Stimulated activated CD8-positive, alpha-beta memory T cell treated with anti-CD3 and anti-CD28 coated beads, Interleukin-4, amount 100 ng/mL, for 1 hour (primary cell): ENCODE results near the gene ADAM12.

Experiments
- DNase-seq, 2 donors: peaks; one replicate each; pipeline ENCODE4 v3.0.0-alpha.2; 2020; ENCODE audit warnings: low read depth in 2 of 2, low spot score in 1 of 2

The ADAM12 gene

DNA sequence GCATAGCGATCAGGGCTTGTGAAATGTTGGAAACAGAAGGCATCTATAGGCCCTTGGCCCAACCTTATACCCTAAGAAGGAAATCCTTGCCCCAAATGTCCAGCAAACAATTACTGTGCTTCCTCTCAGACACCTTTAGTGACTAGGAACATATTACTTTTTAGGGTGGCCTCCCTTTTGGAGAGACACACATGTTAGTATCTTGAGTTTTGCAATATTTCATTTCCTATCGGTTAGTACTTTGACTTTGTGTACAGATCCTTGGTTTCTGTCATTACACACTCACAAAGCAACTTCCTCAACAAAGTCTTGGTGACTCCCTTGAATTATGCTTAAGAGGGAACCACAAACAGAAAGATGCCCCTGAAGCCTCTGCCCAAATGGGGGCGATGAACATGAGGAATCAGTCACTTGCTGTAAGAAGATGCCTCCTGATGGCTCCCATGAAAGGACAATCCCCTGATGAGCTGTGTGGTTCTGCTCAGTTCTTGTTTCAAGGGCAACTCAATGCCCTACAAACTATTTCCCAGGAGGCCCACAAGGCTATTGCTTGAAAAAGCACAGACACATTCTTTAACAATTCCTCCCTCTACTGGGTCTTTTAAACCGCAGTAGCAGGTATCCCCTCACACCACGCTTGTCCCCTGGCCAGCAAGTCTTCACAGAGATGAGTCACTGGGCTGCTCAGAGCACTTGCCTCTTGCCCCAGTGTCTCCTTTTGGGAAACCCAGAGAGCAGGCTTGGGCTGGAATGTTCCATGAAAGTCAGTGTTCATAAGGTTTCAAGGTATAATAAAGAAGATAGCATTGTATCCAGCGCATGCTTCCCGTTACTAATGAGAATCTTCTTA, 295.7 kb downstream of the ADAM12 start:
- DNase-seq: no peak

DNA sequence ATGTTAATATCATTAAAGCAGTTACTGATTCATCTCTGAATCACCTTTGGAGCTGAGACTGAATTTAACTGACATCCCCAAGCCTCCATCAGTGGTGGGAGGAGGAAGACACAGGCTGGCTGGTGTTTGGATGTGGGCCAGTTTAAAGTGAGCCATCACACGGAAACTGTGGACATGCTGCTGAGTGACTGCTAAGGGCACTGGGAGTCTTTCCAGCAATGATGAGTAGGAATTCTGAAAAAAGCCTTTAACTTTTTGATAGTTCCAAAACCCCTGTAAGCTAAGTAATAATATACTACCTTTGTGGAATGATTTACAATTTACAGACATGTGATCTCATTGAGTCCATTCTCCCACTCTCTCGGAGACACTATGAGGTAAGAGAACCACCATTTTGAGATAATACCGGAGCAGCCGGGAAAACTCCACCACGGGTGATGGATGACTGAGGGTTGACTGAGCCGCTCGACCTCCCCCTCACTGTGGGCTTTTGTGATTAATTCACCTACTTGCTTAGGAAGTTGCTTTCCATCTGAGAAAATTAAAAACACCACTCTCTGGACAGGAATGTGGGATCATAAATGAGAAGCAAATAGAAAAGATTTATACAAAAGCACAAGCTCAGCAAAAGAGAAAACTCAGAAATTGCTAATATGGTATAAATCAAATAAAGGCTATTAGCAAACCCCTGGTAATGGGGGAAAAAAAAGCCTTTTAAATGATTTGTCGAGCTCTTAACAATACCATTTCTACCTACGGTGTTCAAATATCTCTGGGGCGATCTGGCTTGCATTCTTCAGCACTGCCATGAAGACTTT, 297.2 kb downstream of the ADAM12 start:
- DNase-seq: no peak

DNA sequence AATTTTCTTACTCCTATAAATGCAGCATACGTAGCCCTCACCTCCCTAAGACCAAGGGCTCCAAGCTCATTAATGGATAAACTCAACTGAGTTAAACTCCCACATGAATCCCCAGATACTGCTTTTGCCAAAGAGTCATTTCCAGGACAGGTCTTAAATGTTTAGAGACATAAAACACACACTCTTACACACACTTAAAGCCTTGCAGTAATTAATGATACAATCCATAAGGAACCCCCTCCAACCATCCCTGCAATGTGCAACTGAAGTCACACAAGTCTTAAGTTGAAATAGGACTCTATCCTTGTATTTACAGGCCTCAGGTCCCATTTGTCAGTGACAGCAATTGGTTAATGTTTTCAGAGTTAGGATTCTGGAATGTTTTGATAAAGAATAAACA, 297.8 kb downstream of the ADAM12 start:
- no peak for DNase-seq

DNA sequence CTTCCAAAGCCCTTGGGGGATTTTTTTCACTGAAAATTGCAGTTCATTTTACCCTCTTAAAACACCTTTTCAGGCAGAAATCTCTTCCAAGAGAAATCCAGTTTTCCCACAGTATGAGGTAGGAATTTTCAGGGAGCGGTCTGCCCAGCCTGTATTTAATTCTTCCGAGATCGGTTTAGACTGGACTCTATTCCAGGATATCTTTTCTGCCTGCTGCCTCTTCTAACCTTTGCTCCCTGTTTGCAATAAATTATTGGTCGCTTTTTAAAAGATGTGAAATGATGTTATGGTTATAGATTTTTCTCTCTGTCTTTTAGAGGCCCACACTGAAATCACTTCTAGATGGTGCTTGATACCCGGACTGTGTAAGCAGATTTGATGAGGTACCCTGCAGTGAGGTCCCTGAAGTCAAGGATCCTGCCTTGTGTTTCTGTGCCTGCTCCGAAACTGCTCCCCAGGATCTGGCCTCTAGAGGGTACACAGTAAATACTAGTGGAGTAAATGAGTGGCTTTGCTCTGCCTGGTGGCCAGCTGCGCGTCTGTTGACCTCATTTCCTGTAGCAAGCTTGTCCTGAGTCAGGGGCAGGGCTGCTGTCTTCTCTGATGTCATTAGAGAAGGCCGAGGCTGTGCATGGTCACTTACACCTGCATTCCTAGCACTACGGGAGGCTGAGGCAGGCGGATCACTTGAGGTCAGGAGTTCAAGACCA, 300.3 kb downstream of the ADAM12 start:
- DNase-seq: no peak

DNA sequence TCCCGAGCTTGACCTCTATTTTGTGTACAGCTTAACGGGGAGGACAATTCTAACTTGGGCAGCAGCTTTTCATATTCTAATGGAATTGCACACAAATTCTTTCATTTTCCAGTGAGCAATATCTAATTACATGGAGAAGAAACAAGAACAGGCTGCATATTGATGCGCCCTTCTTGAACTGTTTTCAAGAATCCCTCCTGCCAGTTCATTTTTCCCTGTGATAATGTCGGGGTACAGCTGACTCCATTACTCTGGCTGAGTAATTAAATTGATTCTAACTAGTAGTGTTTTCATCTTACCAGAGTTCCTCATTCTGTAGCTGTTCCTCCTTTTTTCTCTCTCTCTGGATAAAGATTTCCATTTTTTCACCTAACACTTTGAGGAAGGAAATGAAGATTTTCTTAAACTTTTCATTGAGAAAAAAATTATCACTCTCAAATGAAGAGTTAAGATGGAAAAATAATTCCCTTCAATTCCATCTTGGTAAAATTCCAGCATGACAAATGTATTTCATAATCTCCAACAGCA, 301.1 kb downstream of the ADAM12 start:
- no peak for DNase-seq

DNA sequence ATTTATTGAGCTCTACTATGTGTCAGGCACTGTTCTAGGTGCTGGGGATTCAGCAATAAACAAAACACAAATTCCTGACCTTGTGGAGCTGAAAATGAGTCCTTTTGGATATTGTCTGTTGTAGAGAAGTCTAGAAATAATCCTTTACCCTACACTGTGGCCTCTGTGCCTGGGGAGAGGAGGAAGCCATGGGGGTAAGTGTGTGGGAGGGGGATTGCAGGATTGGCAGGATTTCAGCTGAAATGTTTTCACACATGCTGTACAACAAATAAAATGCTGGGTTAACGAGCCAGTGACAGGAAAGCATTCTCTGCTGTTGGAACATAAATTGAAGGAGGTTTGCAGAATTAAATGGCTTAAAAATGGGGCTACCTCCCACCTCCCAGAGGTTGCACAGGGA, 302.5 kb downstream of the ADAM12 start:
- no peak for DNase-seq

DNA sequence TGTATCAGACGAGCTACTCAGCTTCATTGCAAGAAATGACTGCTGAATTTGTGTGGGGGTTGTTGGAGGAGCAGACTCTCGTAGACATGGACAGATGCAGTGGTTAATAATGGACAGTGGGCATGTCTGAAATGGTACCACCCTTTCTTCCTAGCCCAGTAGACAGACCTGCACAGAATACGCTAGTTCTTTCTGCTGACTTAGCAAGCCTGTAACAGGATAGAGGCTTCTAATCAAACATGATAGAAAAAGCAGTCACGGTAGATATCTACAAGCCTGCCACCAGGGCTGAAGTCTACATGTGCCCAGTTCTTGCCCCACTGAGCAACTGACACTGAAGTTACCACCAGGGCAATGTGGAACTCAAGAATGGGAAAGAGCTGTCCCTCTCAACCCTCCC, 303.9 kb downstream of the ADAM12 start:
- no peak for DNase-seq

DNA sequence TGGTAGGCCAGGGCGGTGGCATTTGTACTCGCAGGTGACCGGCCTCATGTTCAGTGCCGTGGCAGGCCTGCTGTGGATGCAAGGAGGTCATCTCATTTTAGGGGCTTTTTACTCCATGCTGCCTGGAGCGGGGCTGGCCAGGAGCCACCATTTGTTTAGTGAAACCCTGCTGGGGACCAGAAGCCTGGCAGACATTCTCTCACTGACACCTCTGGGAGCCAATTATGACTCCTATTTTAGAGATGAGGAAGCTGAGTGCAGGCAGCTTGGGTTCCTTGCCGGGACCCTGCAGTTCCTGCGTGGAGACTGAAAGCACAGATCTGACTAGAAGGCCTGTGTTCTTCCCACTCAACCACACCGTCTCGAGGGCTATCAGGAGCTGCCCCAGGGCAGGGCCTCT, 305.3 kb downstream of the ADAM12 start:
- no peak for DNase-seq

DNA sequence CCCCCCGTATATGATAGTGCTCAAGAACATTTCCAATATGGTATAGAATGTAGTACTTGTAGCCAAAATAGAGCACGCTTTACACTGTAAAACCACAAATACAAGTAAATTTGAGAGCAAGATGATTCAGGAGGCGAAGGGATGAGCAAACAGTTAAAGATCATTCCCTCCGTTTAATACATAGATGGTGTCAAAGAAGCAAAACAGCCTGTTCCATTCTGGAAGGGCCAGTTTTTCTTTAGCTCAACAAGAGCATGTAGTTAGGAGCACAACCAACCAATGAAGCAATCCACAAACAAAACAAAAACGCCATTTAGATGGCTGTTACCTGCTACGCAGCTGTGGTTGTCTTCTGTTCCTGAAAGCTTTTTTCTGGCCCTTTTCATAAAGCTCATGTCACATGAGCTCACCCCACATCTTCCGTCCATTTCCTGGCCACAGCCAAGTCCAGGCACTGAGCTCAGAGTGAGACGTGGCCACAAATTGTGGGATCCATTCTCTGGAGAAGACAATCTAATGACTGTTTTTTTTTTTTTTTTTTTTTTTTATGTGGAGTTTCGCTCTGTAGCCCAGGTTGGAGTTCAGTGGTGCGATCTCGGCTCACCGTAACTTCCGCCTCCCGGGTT, 306.3 kb downstream of the ADAM12 start:
- no peak for DNase-seq

DNA sequence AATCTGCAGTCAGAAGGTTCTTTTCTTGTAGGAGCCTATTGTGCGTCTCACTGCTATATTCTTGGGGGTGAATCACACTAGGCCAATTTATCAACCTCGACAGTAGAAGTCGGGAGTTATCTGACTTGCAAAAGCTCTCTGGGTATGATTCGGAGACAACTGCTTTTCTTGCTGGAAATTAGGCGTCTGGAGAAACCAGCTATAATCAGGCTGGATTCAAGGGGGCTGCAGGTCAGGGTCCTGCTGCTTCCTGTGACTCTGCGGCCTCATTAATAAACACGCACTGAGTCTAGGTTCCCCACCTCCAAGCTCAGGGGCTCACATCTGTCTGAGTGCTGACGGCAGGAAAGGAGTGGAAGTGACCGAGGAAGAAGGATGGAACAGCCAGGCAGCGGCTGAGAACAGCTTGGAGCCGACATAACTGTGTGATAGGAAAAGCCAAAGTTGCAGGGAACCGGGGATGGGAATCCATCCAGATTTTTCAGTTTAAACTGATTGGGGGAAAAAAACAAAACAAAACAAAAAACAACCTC, 307.3 kb downstream of the ADAM12 start:
- no peak for DNase-seq

DNA sequence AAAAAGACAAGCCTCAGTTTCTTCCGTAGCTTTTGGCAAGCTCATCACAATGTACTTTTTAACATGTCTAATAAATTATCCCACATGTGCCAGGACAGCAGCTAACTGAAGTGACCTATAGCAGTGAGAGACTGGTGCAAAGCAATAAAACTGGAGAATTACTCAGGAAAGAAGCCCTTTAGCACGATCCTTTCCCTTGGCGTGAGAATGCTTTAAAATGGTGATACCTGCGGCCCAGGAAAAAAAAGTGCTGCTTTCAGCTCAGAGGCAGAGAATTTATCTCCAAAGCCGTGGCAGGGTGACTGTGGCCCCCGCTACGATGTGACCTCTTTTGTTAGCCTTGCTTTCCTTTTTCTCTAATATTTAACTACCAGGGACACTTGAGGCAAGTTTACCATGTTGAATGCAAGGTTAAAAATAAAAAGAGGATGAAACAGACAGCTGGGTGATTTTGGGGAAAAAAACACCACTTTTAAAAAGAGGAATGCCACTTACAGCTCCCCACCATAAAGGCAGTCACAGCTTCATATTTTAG, 307.9 kb downstream of the ADAM12 start:
- DNase-seq: no peak

DNA sequence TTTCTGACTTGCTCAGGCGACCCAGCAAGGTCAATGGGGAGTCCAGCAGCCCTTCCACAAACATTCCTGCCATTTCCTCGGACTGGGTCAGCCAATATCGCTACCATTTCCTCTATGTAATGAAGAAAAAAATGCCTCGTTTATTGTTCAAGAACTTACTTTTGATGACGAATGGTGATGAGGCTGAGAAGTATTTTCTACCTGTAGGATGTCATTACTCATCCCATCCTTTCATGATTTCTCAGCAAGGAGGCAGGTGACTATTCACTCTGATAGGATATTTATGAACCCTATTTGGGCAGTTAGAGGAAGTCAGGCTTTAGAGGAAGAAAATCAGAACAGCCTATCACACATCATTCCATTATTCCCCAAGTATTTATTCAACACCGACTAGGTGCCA, 313.3 kb downstream of the ADAM12 start:
- DNase-seq: no peak

DNA sequence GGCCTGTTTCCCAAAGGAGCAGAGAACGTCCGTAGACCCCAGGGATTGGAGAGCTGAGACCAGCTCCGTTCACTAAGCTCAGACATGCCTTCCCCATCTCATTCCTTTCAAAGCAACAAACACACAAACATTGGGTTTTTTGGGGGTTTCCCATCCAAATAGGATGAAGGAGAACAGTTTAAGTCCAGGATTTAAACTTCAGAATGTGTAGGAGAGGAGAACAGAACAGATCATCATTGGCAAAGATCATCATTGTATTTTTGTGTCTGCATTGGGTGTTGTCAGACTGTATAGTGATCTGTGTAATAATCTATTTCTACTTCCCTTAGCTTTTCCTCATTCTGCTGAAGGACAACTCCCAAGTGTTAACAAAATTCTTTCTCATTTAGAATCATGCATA, 314.0 kb downstream of the ADAM12 start:
- DNase-seq: no peak

DNA sequence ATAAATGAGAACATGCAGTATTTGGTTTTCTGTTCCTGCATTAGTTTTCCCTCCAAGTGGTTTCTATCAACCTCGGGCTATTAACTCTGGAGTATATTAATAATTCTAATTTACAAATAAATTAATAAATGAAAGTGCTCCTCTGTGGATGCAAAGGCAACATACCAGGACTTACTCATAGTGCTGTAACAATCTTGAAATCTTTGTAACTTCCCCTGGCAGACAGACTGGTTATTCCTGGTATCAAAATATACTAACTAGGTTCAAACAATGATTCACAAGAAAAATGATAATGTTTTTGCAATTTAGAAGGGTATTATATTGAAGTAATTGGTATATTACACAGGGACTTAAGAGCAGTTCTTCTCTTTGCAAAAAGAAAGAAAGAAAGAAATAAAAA, 314.7 kb downstream of the ADAM12 start:
- no peak for DNase-seq

DNA sequence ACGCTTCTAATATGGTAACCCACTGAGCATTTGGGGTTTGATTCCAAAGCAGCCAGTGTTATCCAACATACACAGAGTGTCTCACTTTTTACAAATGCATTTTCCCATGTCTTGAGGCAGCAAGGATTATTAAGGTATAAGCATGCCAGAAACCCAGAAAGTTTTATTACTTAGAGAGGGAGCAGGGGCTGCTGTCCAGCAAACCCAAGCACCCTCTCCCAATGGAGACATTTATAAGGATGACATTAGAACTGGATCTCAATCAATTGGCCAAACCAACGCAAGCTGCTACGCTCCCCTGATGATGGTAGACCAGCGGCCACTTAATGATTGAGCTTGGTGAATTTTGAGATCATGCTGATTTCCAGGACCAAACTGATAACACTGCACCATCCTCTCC, 315.7 kb downstream of the ADAM12 start:
- no peak for DNase-seq

DNA sequence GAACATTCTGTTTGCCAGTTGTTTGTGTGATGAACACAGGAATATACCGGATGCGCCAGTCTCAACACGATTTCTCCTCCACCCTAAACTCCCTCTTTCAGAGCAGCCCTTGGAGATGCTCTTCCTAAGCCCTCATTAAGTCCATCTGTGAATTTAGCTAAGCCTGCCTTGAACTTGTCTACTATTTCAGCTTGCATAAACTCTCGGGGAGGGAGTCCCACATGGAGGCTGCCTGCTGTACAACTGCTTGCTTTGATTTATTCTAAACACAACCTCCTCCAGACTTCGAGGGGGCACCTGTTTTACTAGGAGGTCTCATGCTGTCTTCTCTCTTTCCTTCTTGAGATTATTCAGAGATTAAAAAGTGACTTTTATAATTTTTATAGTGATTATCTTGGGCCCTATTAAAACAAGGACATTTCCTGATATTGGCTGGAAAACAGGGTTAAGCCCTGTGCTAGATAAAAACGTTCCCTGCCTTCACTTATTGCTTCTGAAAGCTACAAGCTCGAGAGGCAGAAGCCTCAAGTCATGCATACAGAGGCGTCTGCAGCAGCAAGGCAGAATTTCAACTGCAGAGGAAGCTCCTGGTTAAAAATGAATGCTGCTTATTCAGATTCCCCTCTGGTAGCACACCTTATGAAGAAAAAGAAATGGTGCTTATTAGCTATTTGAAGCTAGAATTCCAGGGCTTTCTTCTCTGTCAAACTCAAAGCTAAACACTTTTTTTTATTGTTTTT, 317.6 kb downstream of the ADAM12 start:
- no peak for DNase-seq

DNA sequence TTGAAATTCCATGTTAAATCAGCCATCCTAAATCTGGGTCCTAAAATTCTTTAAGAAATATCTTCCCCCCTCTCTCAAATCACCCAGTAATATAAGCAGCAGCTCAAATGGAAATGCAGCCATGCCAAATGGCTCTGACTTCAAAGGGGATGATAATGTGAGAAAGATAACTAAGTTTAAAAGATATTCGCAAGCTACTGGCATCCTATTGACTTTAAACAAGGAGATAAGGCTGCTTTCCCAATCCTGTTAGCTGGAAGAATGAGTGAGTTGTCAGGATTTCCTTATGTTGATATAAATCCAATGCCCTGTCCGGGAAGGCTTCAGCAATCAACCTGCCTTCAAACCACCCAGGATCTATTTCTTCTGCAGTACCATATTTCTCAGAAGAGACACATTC, 320.0 kb downstream of the ADAM12 start:
- DNase-seq: no peak

DNA sequence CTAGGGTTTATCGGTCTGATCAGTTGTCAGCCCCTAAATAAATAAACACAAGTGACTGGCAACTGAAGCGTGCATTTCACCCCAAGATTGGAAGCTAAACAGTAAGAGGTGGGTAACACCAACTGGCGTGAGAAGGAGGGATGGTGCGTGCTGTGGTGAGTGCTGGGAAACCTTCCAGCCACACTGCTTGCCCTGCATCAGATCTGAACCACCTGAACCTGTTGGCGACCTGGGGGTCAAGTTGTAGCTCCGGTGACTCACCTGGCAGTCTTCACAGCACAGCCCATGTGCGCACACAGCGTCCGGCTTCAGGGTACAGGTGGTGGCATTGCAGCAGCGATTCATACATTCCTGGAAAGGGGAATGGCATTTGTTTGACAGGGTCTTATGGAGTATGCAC, 321.8 kb downstream of the ADAM12 start:
- DNase-seq: no peak

DNA sequence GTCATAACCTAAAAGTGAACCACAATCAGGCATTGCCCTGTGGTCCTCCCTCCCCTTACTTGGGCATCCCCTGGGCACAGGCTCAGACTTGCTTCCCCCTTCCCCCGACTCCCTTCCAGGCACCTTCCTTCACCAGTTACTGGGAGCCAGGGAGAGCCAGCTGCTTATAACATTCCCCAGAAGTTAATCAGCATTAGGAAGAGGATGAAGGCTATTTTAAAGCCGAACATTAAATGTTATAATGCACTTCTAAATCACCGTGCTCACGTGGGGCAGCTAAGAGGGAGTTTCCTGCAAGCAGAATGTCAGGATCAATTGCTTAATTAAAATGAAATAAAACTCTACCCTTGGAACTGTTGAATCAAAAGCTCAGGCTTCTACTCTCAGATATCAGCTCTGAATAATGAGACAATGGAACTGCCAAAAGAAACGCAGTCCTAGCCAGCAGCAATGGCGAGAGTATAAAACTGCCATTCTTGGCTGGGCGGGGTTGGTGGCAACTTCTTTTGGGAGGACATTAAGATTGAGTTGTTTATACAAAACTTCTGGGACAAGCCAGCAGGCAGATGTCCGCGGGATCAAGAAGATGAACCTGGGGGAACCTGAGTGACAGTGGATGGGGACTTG, 322.4 kb downstream of the ADAM12 start:
- no peak for DNase-seq
